Measurements from ENCODE around the gene GOLGA6L2.

DNA sequence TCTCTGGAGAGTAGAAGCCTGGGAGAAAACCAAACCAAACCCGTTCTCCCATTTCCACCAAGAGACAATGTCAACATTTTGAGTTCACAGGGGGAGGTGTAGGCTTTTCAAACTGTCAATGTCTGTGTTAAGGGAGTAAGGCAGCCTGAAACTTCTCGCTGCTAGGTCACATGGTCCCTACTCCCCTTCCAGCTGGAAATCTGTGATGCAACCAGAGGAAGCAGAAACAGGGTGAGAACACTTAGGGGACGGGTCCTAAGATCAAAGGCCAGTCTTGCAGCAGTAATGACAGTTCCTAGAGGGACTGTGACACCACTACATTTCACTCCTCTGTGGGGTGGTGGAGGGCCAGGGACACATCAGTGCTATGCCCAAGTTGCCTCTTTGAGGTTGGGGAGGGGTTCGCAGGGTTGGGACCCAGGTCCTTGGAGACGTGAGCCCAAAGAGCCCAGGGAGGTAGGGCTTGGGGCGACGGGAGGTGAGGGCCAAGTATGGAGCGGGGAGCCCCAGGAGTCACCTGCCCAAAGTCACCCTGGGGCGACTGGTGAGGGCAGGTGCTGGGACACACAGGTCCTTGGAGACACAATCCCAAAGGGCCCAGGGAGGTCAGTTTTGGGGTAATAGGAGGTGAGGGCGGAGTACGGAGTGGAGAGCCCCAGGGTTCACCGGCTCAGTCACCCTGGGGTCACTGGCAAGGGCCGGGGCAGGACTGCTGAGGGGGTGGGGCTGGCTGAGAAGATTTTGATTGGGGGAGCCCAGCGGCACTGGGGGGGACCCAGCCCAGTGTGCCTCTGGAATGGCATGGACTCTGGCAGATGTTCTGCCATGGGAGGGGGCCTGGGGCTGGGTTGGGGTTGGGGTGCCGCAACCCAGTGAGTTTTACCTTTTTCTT is 582 bp downstream of the GOLGA6L2 start:
- TF ChIP-seq, protein P1, sequence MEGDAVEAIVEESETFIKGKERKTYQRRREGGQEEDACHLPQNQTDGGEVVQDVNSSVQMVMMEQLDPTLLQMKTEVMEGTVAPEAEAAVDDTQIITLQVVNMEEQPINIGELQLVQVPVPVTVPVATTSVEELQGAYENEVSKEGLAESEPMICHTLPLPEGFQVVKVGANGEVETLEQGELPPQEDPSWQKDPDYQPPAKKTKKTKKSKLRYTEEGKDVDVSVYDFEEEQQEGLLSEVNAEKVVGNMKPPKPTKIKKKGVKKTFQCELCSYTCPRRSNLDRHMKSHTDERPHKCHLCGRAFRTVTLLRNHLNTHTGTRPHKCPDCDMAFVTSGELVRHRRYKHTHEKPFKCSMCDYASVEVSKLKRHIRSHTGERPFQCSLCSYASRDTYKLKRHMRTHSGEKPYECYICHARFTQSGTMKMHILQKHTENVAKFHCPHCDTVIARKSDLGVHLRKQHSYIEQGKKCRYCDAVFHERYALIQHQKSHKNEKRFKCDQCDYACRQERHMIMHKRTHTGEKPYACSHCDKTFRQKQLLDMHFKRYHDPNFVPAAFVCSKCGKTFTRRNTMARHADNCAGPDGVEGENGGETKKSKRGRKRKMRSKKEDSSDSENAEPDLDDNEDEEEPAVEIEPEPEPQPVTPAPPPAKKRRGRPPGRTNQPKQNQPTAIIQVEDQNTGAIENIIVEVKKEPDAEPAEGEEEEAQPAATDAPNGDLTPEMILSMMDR (conservative IDR thresholded peaks at IDR 0.05 in 1 of 2, IDR thresholded peaks at IDR 0.05 in 1 of 2; ENCODE audit: extremely low read depth in 1 of 2, insufficient read depth in 1 of 2, low read depth in 1 of 2, low read length in 2 of 2) = no peak
- TF ChIP-seq EZH2 (IDR thresholded peaks at IDR 0.05; ENCODE audit: borderline replicate concordance, low read length) = no peak
